CD4-positive, alpha-beta T cell treated with Interleukin-12 subunit alpha and Interleukin-12 subunit beta, for 1 hour (primary cell): ENCODE measurements around the gene PRUNE2.

Experiments used
- DNase-seq: peaks from one replicate; pipeline ENCODE4 v3.0.0-alpha.2; 2020

The PRUNE2 gene

DNA sequence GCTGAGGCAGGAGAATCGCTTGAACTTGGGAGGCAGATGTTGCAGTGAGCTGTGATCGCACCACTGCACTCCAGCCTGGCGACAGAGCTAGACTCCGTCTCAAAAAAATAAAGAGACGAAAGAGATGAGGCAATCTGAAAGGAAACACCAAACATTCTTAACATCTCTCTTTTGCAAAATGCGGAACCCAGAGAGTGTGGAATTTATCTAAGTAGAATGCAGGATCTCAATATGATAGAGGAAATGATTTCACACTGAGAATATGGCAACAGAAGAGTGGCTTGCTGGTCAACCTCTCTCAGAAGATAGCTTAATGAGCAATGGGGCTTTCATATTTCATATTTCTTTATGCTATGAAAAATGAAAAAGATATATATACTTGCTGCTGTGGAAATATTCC, 175.1 kb downstream of the PRUNE2 start:
- no peak for DNase-seq

GRCh38 chr9:76729980-76730737, 175.8 kb downstream of the PRUNE2 start:
- DNase-seq, result no peak

- no peak for DNase-seq
These were observed 176.8 kb downstream of the PRUNE2 start for GRCh38 chr9:76729116-76729515.

- no peak for DNase-seq
These were observed 180.0 kb downstream of the PRUNE2 start for GRCh38 chr9:76725885-76726284.

DNA sequence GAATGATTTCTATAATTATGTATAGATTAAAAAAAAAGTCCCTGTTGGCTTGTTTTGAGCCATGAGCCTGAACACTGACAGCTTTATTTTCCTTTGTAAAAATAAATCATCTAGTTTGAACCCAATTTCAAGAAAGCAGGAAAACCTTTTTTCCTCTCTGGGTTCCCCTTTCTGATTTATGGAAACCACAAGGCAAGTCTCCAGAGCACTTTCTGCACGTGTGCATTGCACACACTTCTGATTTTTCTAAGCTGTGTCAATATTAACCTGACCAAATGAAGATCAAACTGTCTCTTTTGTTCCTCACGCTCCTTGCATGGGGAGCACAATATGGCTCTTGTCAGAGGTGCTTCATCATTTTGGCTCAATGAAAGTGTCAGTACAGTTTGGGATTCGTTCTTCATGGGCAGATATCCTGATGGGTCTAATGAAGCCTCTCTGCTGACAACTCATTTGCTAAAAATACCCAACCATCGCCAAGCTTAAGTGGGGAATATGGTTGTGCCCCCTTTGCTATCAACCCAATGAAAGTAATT, 180.8 kb downstream of the PRUNE2 start:
- DNase-seq, result no peak

GRCh38 chr9:76720245-76720644, 185.7 kb downstream of the PRUNE2 start:
- no peak for DNase-seq

- no peak for DNase-seq
These were observed 187.7 kb downstream of the PRUNE2 start for GRCh38 chr9:76718166-76718565.

DNA sequence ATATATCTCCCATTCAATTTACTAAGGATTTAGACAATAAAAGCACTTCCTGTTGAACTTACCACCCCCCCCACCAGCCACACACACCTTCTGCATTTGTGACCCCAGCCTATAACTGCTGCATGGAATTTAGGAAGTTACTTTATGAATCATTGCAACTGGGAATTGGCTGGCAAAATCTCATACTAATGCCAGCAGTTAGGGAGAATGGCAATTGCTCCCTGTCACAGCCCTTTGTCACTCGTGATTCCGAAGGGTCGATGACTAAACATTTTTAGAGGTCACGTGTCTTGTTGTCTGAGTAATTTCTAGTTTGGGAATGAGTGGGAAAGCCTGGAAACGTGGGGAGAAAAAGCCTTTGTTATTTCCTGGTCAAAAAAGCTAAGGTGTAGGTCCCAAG, 188.3 kb downstream of the PRUNE2 start:
- DNase-seq, result no peak

DNA sequence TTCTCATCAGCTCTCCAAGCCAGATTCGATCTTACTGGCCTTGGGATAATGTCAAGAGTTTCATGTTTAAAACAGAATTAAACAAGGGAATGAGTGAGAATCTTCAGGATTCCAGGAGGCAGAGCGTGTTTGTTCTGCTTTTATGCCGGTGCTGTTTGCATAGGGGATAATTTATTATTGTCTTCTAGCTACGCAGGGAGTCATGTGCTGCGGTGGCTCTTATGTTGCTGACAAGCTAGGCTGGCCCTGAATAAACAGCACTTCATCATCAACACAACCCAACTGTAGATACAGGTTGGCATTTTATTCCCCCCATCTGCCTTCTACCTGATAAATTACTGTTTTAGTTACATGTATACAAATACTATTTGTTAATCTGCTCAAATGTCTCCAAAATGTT, 188.7 kb downstream of the PRUNE2 start:
- no peak for DNase-seq

DNA sequence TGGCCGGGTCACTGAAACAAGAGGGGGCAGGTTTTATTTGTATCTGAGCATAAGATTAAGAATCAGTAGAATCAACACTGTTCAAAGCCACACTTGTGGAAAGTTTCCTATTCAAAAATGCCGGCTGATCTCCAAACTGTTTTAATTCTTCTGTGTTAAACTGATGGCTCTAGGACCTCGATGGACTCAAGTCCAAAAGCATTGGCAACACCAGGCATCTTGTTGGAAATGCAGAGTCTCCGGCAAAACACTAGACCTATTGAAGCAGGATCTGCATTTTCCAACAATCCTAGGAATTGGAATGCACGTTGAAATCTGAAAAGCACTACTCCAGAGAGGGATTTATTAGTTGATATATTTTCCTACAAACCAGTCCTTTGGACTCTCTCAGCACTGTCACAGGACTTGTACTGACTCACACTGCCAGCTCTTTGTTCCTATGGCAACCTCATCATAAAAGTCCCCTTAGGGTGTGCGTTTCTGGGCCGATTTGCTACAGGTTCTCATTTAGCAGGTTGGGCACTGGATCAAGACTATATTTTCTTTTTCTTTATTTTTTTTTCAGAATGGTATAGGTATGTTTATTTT, 189.7 kb downstream of the PRUNE2 start:
- no peak for DNase-seq

DNA sequence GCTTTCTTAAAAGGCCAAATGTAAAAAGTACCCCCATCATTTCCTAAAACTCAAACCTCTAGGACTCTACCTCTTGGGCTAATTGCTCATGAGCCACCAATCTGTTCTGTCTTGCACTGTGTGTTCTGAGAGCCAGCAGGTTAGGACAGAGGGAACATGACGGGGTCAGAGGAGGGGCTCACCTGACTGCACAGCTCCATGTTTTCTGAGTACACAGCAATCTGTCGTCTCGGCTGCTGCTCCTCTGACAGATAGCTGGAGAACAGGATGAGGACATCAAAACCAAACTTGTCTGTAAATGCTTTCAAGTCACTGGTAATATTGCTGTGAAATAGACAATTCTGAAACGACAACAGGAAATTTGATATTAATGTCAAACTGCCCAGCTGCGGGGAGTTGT, 192.5 kb downstream of the PRUNE2 start:
- DNase-seq, result no peak

DNA sequence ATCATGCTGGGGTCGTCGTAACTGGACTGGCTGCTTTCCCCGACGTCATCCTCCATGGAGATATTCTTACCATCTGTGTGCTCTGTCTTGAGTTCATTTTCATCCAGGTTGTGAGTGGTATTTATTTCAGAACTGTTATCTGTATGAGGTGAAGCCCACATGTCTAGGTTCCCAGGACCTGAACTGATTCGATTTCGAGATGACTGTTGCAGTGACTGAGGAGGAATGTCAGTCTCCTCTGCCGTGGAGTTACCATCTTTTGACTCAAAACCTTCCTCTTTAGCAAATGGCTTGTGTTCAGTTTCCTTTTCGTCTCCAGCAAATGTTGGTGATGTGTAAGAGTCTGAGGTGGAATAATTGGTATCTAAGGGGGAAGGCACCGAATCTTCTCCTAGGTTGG, 196.9 kb downstream of the PRUNE2 start:
- no peak for DNase-seq

DNA sequence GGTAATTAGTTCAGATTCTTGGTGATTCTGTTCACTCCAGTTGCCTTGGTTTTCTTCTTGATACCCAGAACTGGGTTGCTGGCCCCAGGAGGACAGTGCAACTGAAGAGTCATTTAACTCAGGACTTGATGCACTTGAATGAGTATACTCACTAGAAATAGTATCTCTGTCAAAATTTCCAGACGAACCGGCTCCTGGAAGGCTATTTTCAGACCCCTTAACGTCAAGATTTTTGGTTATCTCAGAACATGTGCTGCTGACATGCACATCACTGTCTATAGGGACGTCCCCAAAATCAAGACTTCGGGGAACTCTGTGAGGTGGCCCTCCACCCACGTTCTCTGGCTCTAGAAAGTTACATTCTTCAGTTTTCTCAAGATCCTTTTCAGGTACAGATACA, 198.4 kb downstream of the PRUNE2 start:
- no peak for DNase-seq

DNA sequence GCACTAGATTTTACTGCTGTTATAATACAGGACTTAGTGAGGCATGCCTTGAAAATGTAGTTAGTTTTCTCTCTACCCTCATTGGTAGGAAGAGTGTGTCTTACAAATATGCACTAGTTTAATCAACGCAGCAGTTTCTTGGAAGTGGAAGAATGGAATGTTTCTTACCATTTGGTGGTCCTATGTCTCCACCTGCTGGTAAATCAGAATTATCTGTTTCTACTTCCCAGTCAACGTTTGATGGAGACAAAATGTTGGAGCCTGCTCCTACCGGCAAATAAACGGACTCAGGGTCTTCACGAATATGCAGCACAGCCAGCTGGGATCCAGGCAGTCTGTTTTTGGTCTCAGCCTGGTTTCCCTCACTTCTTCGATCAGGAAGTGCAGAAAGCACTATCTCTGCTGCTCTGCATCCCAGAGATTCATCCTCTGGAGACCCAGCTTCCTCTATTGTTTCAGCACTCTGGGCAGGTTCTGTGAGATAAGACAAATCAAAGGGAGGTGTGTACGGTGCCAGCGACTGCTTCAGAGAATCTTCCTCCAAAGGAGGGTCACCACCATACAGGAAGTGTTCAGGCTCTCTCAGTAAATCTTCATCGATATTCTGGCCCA, 201.2 kb downstream of the PRUNE2 start:
- peak; percentile 60 for DNase-seq

DNA sequence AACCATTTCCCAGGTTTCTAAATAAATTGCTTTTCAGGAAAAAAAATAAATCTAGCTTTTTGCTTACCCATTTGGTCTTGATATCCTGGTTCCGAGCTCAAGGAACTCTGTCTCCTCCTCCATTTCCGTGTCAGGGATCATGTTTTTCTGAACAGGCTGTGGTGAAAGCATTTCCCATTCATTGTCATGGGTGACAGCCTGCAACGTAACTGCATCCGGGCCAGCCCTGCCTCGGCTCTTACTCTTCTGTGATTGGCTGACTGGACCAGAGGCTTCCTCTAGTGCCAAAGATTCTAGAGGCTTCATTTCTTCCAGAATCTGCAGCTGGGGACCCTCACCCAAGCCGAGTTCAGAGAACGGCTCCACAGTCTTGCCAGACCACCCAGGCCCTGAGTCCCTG, 202.6 kb downstream of the PRUNE2 start:
- DNase-seq, result no peak

DNA sequence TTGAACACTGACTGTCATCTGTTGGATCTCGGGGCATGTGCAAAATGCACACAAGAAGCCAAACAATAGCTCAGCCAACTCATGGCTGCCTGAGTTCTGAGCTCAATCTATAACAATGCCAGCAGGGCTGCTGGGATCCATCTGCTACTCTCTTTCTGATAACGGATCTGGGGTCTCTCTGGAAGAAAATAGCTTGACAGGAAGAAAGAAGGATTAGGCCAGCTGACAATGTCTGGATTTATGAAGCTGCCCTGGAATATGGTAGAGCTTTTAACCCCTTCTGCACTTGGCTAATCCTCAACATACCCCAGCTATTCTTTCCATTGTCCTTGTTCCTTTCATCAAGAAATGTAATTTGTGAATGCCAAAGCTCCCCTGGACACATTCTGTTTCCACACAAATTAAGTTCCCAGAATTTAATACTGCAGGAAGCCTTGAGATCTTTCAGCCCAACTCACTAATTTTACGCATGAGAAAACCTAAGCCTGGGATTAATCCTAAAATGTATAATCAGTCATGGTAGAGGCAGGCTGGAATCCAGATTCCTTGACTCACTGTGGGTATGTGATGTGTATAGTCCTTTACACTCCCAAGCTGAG, 204.4 kb downstream of the PRUNE2 start:
- DNase-seq, result no peak

DNA sequence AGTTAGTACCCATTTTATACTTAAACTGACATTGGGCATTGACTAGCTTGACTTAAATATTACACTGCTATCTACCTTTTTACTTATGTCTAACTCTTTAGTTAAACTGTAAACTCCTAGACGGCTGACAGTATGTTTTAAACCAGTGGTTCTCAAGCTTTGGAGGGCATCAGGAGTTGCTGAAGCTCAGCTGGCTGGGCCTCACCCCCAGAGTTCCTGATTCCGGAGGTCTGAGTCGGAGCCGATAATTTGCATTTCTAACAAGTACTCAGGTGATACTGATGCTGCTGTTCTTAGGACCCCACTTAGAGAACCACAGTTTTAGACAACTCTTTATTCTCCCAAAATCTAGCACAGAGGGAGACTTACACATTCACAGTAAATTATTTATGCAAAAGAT, 205.0 kb downstream of the PRUNE2 start:
- DNase-seq, result no peak

DNA sequence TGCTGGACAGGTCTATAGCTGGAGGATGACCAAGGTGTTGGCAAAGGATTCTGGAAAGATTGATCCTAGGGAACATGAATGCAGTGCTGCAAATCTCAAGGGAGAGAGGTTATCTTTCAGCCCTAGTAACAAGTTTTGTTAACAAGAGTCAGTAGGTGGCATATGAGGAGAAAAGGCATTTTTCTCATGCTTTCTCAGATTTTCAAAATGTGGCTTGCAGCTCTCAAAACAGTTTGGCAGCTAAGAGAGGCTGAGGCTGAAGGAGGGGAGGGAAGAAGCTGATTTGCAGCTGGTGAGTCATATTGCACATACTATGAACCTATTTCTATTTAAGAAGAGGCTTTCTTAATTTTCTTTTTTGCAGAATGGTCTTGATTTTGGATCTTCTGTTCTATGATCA, 205.9 kb downstream of the PRUNE2 start:
- DNase-seq, result no peak

DNA sequence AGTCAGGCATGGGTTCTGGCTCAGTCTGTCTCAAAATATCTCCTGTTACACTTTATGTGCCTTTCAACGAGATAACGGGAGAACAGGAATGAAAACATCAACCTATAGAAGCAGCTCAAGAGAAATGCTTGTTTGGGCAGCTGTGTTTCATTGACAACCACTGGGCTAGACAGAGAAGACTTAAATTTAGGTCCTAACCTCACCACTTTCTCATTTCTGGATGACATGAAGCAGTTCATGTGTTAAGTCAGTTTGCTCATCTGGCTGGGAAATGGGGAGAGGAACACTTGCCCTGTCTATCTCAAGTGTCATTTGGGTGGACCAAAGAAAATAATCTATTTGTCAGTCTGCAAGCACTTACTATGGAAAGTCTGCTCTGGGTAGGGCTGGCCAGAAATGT, 208.4 kb downstream of the PRUNE2 start:
- DNase-seq, result no peak

DNA sequence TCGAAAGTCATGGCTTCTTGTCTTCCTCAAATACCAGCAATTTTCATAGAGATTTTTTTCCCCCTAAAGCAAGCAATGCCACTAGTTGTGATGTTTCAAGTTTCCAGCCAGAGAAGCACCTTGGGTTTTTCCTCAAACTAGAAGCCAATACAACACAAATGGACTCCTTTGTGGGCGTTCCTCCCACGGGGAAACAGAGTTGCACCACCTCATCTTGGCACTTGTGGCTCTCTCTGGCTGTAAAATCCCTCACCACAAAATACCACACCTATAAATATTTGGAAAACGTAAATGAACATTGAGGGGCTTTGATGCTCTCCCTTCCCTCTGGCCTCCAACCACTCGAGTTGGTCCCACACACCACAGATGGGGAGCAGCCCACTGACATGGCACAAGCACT, 208.8 kb downstream of the PRUNE2 start:
- DNase-seq, result no peak

DNA sequence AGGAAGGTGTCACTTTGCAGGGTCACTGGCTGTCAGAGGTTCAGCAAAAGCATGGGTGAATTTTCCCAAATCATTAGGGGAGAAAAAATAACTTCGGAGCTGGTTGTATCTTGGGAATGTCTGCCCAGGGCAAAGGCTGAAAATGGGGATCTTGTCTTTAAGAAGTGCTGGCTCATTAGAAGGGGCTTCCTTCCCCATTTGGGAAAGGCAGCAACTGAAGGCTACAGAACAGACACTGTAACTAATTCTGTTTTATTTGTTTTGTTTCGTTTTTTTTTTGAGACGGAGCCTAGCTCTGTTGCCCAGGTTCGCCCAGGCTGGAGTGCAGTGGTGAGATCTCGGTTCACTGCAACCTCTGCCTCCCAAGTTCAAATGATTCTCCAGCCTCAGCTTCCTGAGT, 212.0 kb downstream of the PRUNE2 start:
- no peak for DNase-seq

DNA sequence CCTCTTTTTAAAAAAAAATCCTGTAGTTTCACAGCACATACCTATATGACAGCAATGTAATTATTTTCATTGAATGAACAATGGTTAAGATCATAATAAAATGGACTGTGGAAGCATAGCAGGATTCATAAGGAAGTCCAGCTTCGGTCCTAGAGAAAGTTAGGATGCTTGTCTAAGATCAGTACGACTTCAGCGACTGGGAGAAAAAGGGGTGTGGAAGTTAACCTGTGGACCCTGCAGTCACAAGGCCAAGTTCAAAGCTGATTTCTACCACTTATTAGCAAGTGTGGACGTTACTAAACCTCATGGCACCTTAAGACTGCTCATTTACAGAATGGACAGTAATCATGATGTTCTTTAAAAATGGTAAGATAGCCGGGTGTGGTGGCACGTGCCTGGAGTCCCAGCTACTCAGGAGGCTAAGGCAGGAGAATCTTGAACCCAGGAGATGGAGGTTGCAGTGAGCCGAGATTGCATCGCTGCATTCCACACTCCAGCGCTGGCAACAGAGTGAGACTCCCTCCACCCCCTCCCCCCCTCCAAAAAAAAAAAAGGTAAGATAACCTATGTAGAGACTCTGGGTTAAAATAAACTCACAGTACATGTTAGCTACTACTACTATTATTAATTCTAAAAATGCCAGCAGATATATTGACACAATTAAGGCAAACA, 213.3 kb downstream of the PRUNE2 start:
- DNase-seq, result no peak
